Central memory CD8-positive, alpha-beta T cell (primary cell): ENCODE measurements around the gene VIL1.

ENCODE experiments used
- ATAC-seq: fragments of 150-1000 bp; cut with Tn5 transposase; replicated peaks from 2 replicates; pipeline ENCODE4 v1.10.0; 2022; ENCODE audit warnings: mild to moderate bottlenecking, moderate FRiP score, moderate number of reproducible peaks; ENCODE audit not compliant: poor library complexity, severe bottlenecking; ENCODE audit errors: extremely low read depth
- DNase-seq, 2 donors: peaks; one replicate each; pipeline ENCODE4 v3.0.0; 2021; ENCODE audit warnings: low spot score in 2 of 2
- H3K27ac Mint-ChIP-seq: one replicate; pipeline ENCODE4 v1.8.0; 2022; ENCODE audit warnings: low read depth, mild to moderate bottlenecking, moderate library complexity, mixed read lengths
- H3K27me3 Mint-ChIP-seq: one replicate; pipeline ENCODE4 v1.8.0; 2022; ENCODE audit warnings: mixed read lengths
- H3K36me3 Mint-ChIP-seq: one replicate; pipeline ENCODE4 v1.8.0; 2022; ENCODE audit warnings: mild to moderate bottlenecking, moderate library complexity, mixed read lengths; ENCODE audit not compliant: insufficient read depth
- H3K4me1 Mint-ChIP-seq: one replicate; pipeline ENCODE4 v1.8.0; 2022; ENCODE audit warnings: mixed read lengths
- H3K4me3 Mint-ChIP-seq: one replicate; pipeline ENCODE4 v1.8.0; 2022; ENCODE audit warnings: mild to moderate bottlenecking, moderate library complexity, mixed read lengths
- H3K9me3 Mint-ChIP-seq: one replicate; pipeline ENCODE4 v1.8.0; 2022; ENCODE audit warnings: mixed read lengths

Gene VIL1

GRCh38 chr2:218474527-218474926, 55.6 kb downstream of the VIL1 start:
- ATAC-seq = no peak
- Mint-ChIP-seq H3K36me3 (peaks cover 29% of the 10 kb centered on the region), H3K27me3 (no peaks in the 10 kb centered on the region), H3K4me1 (peaks cover 5% of the 10 kb centered on the region), H3K4me3 (no peak overlapping the region), H3K27ac (no peak overlapping the region), H3K9me3 (no peaks in the 10 kb centered on the region)
- DNase-seq = no peak

- H3K4me3 Mint-ChIP-seq = no peak overlapping the region
Measured at GRCh38 chr2:218476676-218477075, 57.8 kb downstream of the VIL1 start.

GRCh38 chr2:218477247-218477646, 58.3 kb downstream of the VIL1 start:
- no peaks in the 10 kb centered on the region for H3K27me3 Mint-ChIP-seq
- H3K4me3 Mint-ChIP-seq = no peak overlapping the region
- H3K4me1 Mint-ChIP-seq = no peaks in the 10 kb centered on the region
- no peaks in the 10 kb centered on the region for H3K9me3 Mint-ChIP-seq
- DNase-seq (no peak), ATAC-seq (no peak)
- no peak overlapping the region for H3K27ac Mint-ChIP-seq
- peaks cover 35% of the 10 kb centered on the region for H3K36me3 Mint-ChIP-seq

More at GRCh38 chr2:218476676-218477075, 57.8 kb downstream of the VIL1 start:
- DNase-seq (no peak), ATAC-seq (no peak)
- H3K27ac Mint-ChIP-seq = no peak overlapping the region
- H3K36me3 Mint-ChIP-seq = peaks cover 37% of the 10 kb centered on the region
- no peaks in the 10 kb centered on the region for H3K4me1 Mint-ChIP-seq
- H3K27me3 Mint-ChIP-seq = no peaks in the 10 kb centered on the region
- no peaks in the 10 kb centered on the region for H3K9me3 Mint-ChIP-seq

GRCh38 chr2:218478544-218478943, 59.6 kb downstream of the VIL1 start:
- H3K27ac Mint-ChIP-seq = no peak overlapping the region
- ATAC-seq = no peak
- H3K4me3 Mint-ChIP-seq = no peak overlapping the region
- no peaks in the 10 kb centered on the region for H3K9me3 Mint-ChIP-seq
- H3K27me3 Mint-ChIP-seq = no peaks in the 10 kb centered on the region
- peaks cover 36% of the 10 kb centered on the region for H3K36me3 Mint-ChIP-seq
- no peaks in the 10 kb centered on the region for H3K4me1 Mint-ChIP-seq
- DNase-seq = no peak

- Mint-ChIP-seq H3K36me3 (peaks cover 36% of the 10 kb centered on the region), H3K4me1 (no peaks in the 10 kb centered on the region), H3K4me3 (no peak overlapping the region), H3K27me3 (no peaks in the 10 kb centered on the region), H3K27ac (no peak overlapping the region), H3K9me3 (no peaks in the 10 kb centered on the region)
- ATAC-seq (no peak), DNase-seq (no peak)
Measured at GRCh38 chr2:218479595-218479994, 60.7 kb downstream of the VIL1 start.

- Mint-ChIP-seq H3K4me1 (no peaks in the 10 kb centered on the region), H3K36me3 (peaks cover 34% of the 10 kb centered on the region), H3K27ac (peak overlapping the region; percentile 59), H3K27me3 (no peaks in the 10 kb centered on the region), H3K9me3 (no peaks in the 10 kb centered on the region), H3K4me3 (no peak overlapping the region)
- ATAC-seq (no peak), DNase-seq (no peak)
Measured at GRCh38 chr2:218482651-218483050, 63.7 kb downstream of the VIL1 start.

GRCh38 chr2:218485986-218486667, 67.2 kb downstream of the VIL1 start:
- no peak for DNase-seq

GRCh38 chr2:218500501-218501060, 81.7 kb downstream of the VIL1 start:
- Mint-ChIP-seq H3K27ac (no peak overlapping the region), H3K4me3 (no peak overlapping the region), H3K4me1 (no peaks in the 10 kb centered on the region), H3K36me3 (peaks cover 34% of the 10 kb centered on the region), H3K27me3 (no peaks in the 10 kb centered on the region), H3K9me3 (no peaks in the 10 kb centered on the region)
- DNase-seq (no peak), ATAC-seq (no peak)

More at GRCh38 chr2:218485986-218486667, 67.2 kb downstream of the VIL1 start:
- ATAC-seq = no peak
- no peaks in the 10 kb centered on the region for H3K4me1 Mint-ChIP-seq
- H3K36me3 Mint-ChIP-seq = peaks cover 33% of the 10 kb centered on the region
- no peaks in the 10 kb centered on the region for H3K9me3 Mint-ChIP-seq
- H3K4me3 Mint-ChIP-seq = no peak overlapping the region
- no peaks in the 10 kb centered on the region for H3K27me3 Mint-ChIP-seq
- no peak overlapping the region for H3K27ac Mint-ChIP-seq

GRCh38 chr2:218501665-218502064, 82.7 kb downstream of the VIL1 start:
- H3K9me3 Mint-ChIP-seq = no peaks in the 10 kb centered on the region
- peaks cover 26% of the 10 kb centered on the region for H3K36me3 Mint-ChIP-seq
- peak overlapping the region; percentile 55 for H3K27ac Mint-ChIP-seq

More at GRCh38 chr2:218501665-218502064, 82.7 kb downstream of the VIL1 start:
- ATAC-seq (no peak), DNase-seq (no peak)
- H3K4me3 Mint-ChIP-seq = no peak overlapping the region
- H3K4me1 Mint-ChIP-seq = no peaks in the 10 kb centered on the region
- no peaks in the 10 kb centered on the region for H3K27me3 Mint-ChIP-seq
